ENCODE data around the gene HNF1A.
A peak's percentile ranks its signal among the peaks of the same experiment; 100 is the strongest.

The HNF1A gene

GRCh38 chr12:120960657-120961056, 17.7 kb upstream of the HNF1A start:
- DNase-seq = no peak

- DNase-seq = peak; percentile 22
Measured at GRCh38 chr12:120961604-120962531, 16.5 kb upstream of the HNF1A start.

GRCh38 chr12:120962532-120963020, 15.8 kb upstream of the HNF1A start:
- no peak for DNase-seq

- DNase-seq = no peak
Measured at GRCh38 chr12:120964298-120964697, 14.0 kb upstream of the HNF1A start.

- DNase-seq = no peak
Measured at GRCh38 chr12:120965534-120966091, 12.7 kb upstream of the HNF1A start.

GRCh38 chr12:120970310-120970709, 8.0 kb upstream of the HNF1A start:
- no peak for DNase-seq

- peak; percentile 45 for DNase-seq
Measured at GRCh38 chr12:120971299-120972180, 6.8 kb upstream of the HNF1A start.

GRCh38 chr12:120972870-120973543, 5.3 kb upstream of the HNF1A start:
- DNase-seq = peak; percentile 80

GRCh38 chr12:120977531-120978295, 630 bp upstream of the HNF1A start:
- DNase-seq = no peak

- DNase-seq = no peak
Measured at GRCh38 chr12:120979220-120979861, 998 bp downstream of the HNF1A start.

GRCh38 chr12:120979862-120980696, 1.7 kb downstream of the HNF1A start:
- no peak for DNase-seq

GRCh38 chr12:120980800-120981368, 2.5 kb downstream of the HNF1A start:
- no peak for DNase-seq

- DNase-seq = no peak
Measured at GRCh38 chr12:120981407-120981941, 3.1 kb downstream of the HNF1A start.

GRCh38 chr12:120982659-120983058, 4.3 kb downstream of the HNF1A start:
- DNase-seq = no peak

GRCh38 chr12:120983759-120984158, 5.4 kb downstream of the HNF1A start:
- DNase-seq = no peak

GRCh38 chr12:120984351-120984898, 6.1 kb downstream of the HNF1A start:
- DNase-seq = peak; percentile 9

- no peak for DNase-seq
Measured at GRCh38 chr12:120988234-120988633, 9.9 kb downstream of the HNF1A start.

GRCh38 chr12:120988658-120989057, 10.3 kb downstream of the HNF1A start:
- no peak for DNase-seq

GRCh38 chr12:120989687-120990086, 11.3 kb downstream of the HNF1A start:
- DNase-seq = no peak

Measured in NCI-H146 (cell line).